ENCODE results near the gene KCNV2.

DNA sequence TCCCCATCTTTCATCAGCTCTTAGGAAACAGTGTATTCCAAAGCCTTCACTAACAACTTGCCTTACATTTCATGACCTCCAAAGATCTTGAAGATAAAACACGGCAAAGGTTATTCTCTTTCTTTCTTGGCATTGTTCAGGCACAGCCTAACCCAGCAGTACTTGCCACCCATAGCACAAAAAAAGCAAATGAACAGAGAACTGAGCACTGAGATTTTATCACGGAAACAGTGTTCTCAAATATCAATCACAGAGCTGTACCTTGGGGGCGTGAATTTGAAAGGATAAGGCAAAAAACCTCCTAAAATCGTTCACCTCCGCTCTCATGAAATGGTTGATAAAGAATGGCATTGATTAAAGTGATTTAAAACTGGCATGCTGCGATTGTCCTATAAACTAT, 16.9 kb upstream of the KCNV2 start:
- TF ChIP-seq, protein P1, sequence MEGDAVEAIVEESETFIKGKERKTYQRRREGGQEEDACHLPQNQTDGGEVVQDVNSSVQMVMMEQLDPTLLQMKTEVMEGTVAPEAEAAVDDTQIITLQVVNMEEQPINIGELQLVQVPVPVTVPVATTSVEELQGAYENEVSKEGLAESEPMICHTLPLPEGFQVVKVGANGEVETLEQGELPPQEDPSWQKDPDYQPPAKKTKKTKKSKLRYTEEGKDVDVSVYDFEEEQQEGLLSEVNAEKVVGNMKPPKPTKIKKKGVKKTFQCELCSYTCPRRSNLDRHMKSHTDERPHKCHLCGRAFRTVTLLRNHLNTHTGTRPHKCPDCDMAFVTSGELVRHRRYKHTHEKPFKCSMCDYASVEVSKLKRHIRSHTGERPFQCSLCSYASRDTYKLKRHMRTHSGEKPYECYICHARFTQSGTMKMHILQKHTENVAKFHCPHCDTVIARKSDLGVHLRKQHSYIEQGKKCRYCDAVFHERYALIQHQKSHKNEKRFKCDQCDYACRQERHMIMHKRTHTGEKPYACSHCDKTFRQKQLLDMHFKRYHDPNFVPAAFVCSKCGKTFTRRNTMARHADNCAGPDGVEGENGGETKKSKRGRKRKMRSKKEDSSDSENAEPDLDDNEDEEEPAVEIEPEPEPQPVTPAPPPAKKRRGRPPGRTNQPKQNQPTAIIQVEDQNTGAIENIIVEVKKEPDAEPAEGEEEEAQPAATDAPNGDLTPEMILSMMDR (IDR thresholded peaks at IDR 0.05): no peak
- no peak for TF ChIP-seq EZH2 (IDR thresholded peaks at IDR 0.05; ENCODE audit: borderline replicate concordance, insufficient read depth, low read depth, low read length, poor library complexity, severe bottlenecking)

Measured in B cell (primary cell).